Measurements from ENCODE around the gene MON1B.
"Not testable (repeated sequence)": the region's sequence is repeated elsewhere in the genome, so short reads cannot be mapped to it uniquely, and the experiment has no call there.

Gene MON1B

GRCh38 chr16:77190478-77191258 is at the start of gene MON1B:
Gene MON1B, plus strand, starts transcription at chr16:77191190. Its CDS starts 296 bp downstream, at chr16:77191486.
- in situ Hi-C loops (cut with MboI; ENCODE audit: low sequenced_read_pairs) = no loop called here

GRCh38 chr16:77143364-77143763 is 47.6 kb upstream of the MON1B start:
- in situ Hi-C loops (cut with MboI; ENCODE audit: low sequenced_read_pairs) = no loop called here

- in situ Hi-C loops (cut with MboI; ENCODE audit: low sequenced_read_pairs) = no loop called here
Measured at GRCh38 chr16:77148121-77148520, 42.9 kb upstream of the MON1B start.

GRCh38 chr16:77157346-77158058 is 33.5 kb upstream of the MON1B start:
- in situ Hi-C loops (cut with MboI; ENCODE audit: low sequenced_read_pairs) = loop anchor here (25.0 kb wide), 1 partner anchor 1370 kb away; no protein-coding TSS in a partner anchor

- in situ Hi-C loops (cut with MboI; ENCODE audit: low sequenced_read_pairs) = loop anchor here (25.0 kb wide), 1 partner anchor 1371 kb away; no protein-coding TSS in a partner anchor
Measured at GRCh38 chr16:77158293-77158692, 32.7 kb upstream of the MON1B start.

GRCh38 chr16:77165006-77165405 is 26.0 kb upstream of the MON1B start:
- in situ Hi-C loops (cut with MboI; ENCODE audit: low sequenced_read_pairs) = loop anchor here (25.0 kb wide), 1 partner anchor 1378 kb away; no protein-coding TSS in a partner anchor

- in situ Hi-C loops (cut with MboI; ENCODE audit: low sequenced_read_pairs) = loop anchor here (25.0 kb wide), 1 partner anchor 1378 kb away; no protein-coding TSS in a partner anchor
Measured at GRCh38 chr16:77165536-77166236, 25.3 kb upstream of the MON1B start.

GRCh38 chr16:77166726-77167125 is 24.3 kb upstream of the MON1B start:
- in situ Hi-C loops (cut with MboI; ENCODE audit: low sequenced_read_pairs) = loop anchor here (25.0 kb wide), 1 partner anchor 1379 kb away; no protein-coding TSS in a partner anchor

- in situ Hi-C loops (cut with MboI; ENCODE audit: low sequenced_read_pairs) = loop anchor here (25.0 kb wide), 1 partner anchor 1382 kb away; no protein-coding TSS in a partner anchor
Measured at GRCh38 chr16:77168901-77169300, 22.1 kb upstream of the MON1B start.

GRCh38 chr16:77169650-77170236 is 21.2 kb upstream of the MON1B start:
- in situ Hi-C loops (cut with MboI; ENCODE audit: low sequenced_read_pairs) = loop anchor here (25.0 kb wide), 1 partner anchor 1382 kb away; no protein-coding TSS in a partner anchor

GRCh38 chr16:77170805-77171204 is 20.2 kb upstream of the MON1B start:
- in situ Hi-C loops (cut with MboI; ENCODE audit: low sequenced_read_pairs) = loop anchor here (25.0 kb wide), 1 partner anchor 1384 kb away; no protein-coding TSS in a partner anchor

- in situ Hi-C loops (cut with MboI; ENCODE audit: low sequenced_read_pairs) = loop anchor here (25.0 kb wide), 1 partner anchor 1385 kb away; no protein-coding TSS in a partner anchor
Measured at GRCh38 chr16:77171745-77172635, 19.0 kb upstream of the MON1B start.

GRCh38 chr16:77172951-77173350 is 18.0 kb upstream of the MON1B start:
- in situ Hi-C loops (cut with MboI; ENCODE audit: low sequenced_read_pairs) = loop anchor here (25.0 kb wide), 1 partner anchor 1386 kb away; no protein-coding TSS in a partner anchor

- in situ Hi-C loops (cut with MboI; ENCODE audit: low sequenced_read_pairs) = no loop called here
Measured at GRCh38 chr16:77183137-77183536, 7.9 kb upstream of the MON1B start.

- in situ Hi-C loops (cut with MboI; ENCODE audit: low sequenced_read_pairs) = not testable (repeated sequence)
Measured at GRCh38 chr16:77186298-77186697, 4.7 kb upstream of the MON1B start.

- in situ Hi-C loops (cut with MboI; ENCODE audit: low sequenced_read_pairs) = no loop called here
Measured at GRCh38 chr16:77190190-77190477, 856 bp upstream of the MON1B start.

- in situ Hi-C loops (cut with MboI; ENCODE audit: low sequenced_read_pairs) = no loop called here
Measured at GRCh38 chr16:77191259-77191969, 424 bp downstream of the MON1B start.

GRCh38 chr16:77193377-77193776 is 2.4 kb downstream of the MON1B start:
- in situ Hi-C loops (cut with MboI; ENCODE audit: low sequenced_read_pairs) = no loop called here
